IPS-20b (cell line): ENCODE measurements around the gene CENPH.
"Not testable (repeated sequence)": the region's sequence is repeated elsewhere in the genome, so short reads cannot be mapped to it uniquely, and the experiment has no call there.

Experiments used
- H3K27ac ChIP-seq: one replicate; pipeline ENCODE4 v1.5.1; 2013; ENCODE audit warnings: low read length
- H3K27me3 ChIP-seq: 2 replicates; pipeline ENCODE4 v1.6.1; 2013; ENCODE audit warnings: mild to moderate bottlenecking, low read length, inconsistent platforms; ENCODE audit not compliant: insufficient read depth
- H3K36me3 ChIP-seq: 2 replicates; pipeline ENCODE4 v1.6.1; 2013; ENCODE audit warnings: low read depth, mild to moderate bottlenecking, inconsistent platforms, low read length, moderate library complexity; ENCODE audit not compliant: insufficient read depth
- H3K4me1 ChIP-seq: 2 replicates; pipeline ENCODE4 v1.6.1; 2013; ENCODE audit warnings: mild to moderate bottlenecking, control low read depth, inconsistent platforms, low read length, moderate library complexity; ENCODE audit not compliant: insufficient read depth
- H3K4me3 ChIP-seq: 2 replicates; pipeline ENCODE4 v1.5.1; 2013; ENCODE audit warnings: mild to moderate bottlenecking, low read length, inconsistent platforms
- H3K9ac ChIP-seq: 2 replicates; pipeline ENCODE4 v1.6.1; 2013; ENCODE audit warnings: low read depth, mild to moderate bottlenecking, inconsistent platforms, low read length, moderate library complexity
- H3K9me3 ChIP-seq: 2 replicates; pipeline ENCODE4 v1.6.1; 2013; ENCODE audit warnings: mild to moderate bottlenecking, low read depth, low read length, inconsistent platforms; ENCODE audit not compliant: insufficient read depth

CENPH gene

GRCh38 chr5:69167493-69167855 lies 21.9 kb upstream of the CENPH start:
- Histone ChIP-seq H3K27ac (peak overlapping the region; percentile 88), H3K36me3 (peaks cover 48% of the 10 kb centered on the region), H3K4me1 (peaks cover 11% of the 10 kb centered on the region; the same call in 1 of the 2 replicates), H3K4me3 (peak overlapping the region; percentile 92), H3K9me3 (no peaks in the 10 kb centered on the region), H3K27me3 (no peaks in the 10 kb centered on the region), H3K9ac (peak overlapping the region; percentile 100)

GRCh38 chr5:69167929-69168328 lies 21.5 kb upstream of the CENPH start:
- Histone ChIP-seq H3K36me3 (peaks cover 52% of the 10 kb centered on the region), H3K4me1 (peaks cover 11% of the 10 kb centered on the region; the same call in 1 of the 2 replicates), H3K27ac (no peak overlapping the region)

GRCh38 chr5:69170495-69170894 lies 18.9 kb upstream of the CENPH start:
- Histone ChIP-seq H3K4me3 (no peak overlapping the region), H3K9ac (no peak overlapping the region), H3K36me3 (peaks cover 78% of the 10 kb centered on the region), H3K27me3 (no peaks in the 10 kb centered on the region), H3K9me3 (no peaks in the 10 kb centered on the region), H3K27ac (no peak overlapping the region), H3K4me1 (peaks cover 11% of the 10 kb centered on the region; the same call in 1 of the 2 replicates)

More at GRCh38 chr5:69167929-69168328, 21.5 kb upstream of the CENPH start:
- Histone ChIP-seq H3K27me3 (no peaks in the 10 kb centered on the region), H3K9me3 (no peaks in the 10 kb centered on the region), H3K4me3 (peak overlapping the region; percentile 92), H3K9ac (peak overlapping the region; percentile 100)

GRCh38 chr5:69170969-69171368 lies 18.4 kb upstream of the CENPH start:
- no peaks in the 10 kb centered on the region for H3K9me3 ChIP-seq
- H3K4me3 ChIP-seq: no peak overlapping the region
- no peak overlapping the region for H3K27ac ChIP-seq
- H3K4me1 ChIP-seq: peaks cover 11% of the 10 kb centered on the region; the same call in 1 of the 2 replicates
- H3K27me3 ChIP-seq: no peaks in the 10 kb centered on the region
- no peak overlapping the region for H3K9ac ChIP-seq
- peaks cover 83% of the 10 kb centered on the region for H3K36me3 ChIP-seq

- H3K27ac ChIP-seq, H3K9ac ChIP-seq, H3K27me3 ChIP-seq, H3K9me3 ChIP-seq, H3K4me1 ChIP-seq, H3K4me3 ChIP-seq: not testable (repeated sequence)
- H3K36me3 ChIP-seq: peaks cover 19% of the 10 kb centered on the region
Measured at GRCh38 chr5:69181659-69182293, 7.6 kb upstream of the CENPH start.

- H3K9ac ChIP-seq: no peak overlapping the region
Measured at GRCh38 chr5:69184621-69185020, 4.8 kb upstream of the CENPH start.

DNA sequence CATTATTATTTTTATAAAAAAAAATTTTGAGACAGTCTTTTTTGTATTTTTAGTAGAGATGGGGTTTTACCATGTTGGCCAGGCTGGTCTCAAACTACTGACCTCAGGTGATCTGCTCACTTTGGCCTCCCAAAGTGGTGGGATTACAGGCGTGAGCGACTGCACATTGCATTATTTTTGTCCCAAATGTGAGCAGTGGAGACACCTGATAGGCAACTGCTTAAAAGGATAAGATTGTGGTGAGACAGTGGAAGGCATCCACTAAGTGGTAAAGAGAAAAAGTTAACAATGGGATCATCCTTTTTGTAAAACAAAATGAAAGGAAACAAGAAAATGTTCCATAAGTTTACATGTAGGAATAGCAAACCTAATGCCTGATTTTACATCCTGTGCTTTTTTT lies 2.0 kb upstream of the CENPH start:
- Histone ChIP-seq H3K27me3 (no peaks in the 10 kb centered on the region), H3K36me3 (peaks cover 9% of the 10 kb centered on the region), H3K9me3 (no peaks in the 10 kb centered on the region), H3K4me3 (no peak overlapping the region), H3K27ac (no peak overlapping the region), H3K4me1 (0 out of 2 replicates have a peak, but pooled peaks cover 4% of the 10 kb centered on the region), H3K9ac (no peak overlapping the region)

More at GRCh38 chr5:69184621-69185020, 4.8 kb upstream of the CENPH start:
- Histone ChIP-seq H3K36me3 (no peaks in the 10 kb centered on the region), H3K27me3 (no peaks in the 10 kb centered on the region), H3K27ac (no peak overlapping the region), H3K4me1 (no peaks in the 10 kb centered on the region), H3K9me3 (no peaks in the 10 kb centered on the region), H3K4me3 (no peak overlapping the region)

DNA sequence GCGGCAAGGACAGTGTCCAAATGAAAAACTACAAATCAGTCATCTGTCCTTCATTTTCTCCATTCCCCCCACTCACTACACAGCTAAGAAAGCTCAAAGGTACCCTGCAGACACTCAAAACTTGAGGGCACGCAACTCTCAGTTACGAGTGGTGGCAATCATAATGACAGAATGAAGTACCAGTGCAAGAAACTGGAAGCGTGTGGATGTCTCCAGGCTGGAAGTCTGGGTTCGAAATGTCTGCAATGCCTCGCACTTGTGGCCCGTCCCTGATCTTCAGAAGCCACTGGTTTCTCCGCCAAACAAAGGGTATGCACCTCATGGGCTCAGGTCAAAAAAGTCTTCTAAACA lies 597 bp upstream of the CENPH start:
- peak overlapping the region; percentile 26 for H3K27ac ChIP-seq
- H3K36me3 ChIP-seq: peaks cover 21% of the 10 kb centered on the region
- H3K4me1 ChIP-seq: 0 out of 2 replicates have a peak, but pooled peaks cover 4% of the 10 kb centered on the region
- peak overlapping the region; percentile 93; the same call in 1 of the 2 replicates for H3K9ac ChIP-seq
- no peaks in the 10 kb centered on the region for H3K9me3 ChIP-seq
- H3K4me3 ChIP-seq: peak overlapping the region; percentile 84
- no peaks in the 10 kb centered on the region for H3K27me3 ChIP-seq

DNA sequence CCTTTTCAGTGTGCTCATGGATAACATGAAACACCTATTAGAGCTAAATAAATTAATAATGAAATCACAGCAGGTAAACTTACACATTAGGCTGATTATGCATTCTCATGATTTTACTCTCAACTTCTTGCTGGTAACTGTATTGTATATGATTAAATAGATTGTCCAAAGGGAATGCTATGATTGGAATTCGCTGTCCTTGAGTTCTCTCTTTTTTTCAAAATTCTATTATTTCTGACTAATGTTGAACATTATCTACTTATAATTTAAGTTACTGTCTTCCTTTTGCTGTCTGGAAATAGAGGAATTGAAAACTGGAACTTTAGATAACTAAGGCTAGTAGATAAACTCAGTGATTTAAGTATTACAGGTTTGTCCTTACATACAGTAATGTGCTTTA lies 13.1 kb downstream of the CENPH start:
- peaks cover 78% of the 10 kb centered on the region for H3K36me3 ChIP-seq
- H3K4me1 ChIP-seq: no peaks in the 10 kb centered on the region
- no peak overlapping the region for H3K27ac ChIP-seq
- H3K4me3 ChIP-seq: no peak overlapping the region
- no peaks in the 10 kb centered on the region for H3K27me3 ChIP-seq
- H3K9me3 ChIP-seq: no peaks in the 10 kb centered on the region
- H3K9ac ChIP-seq: no peak overlapping the region

GRCh38 chr5:69206528-69207190 lies 17.3 kb downstream of the CENPH start:
- H3K27ac ChIP-seq: no peak overlapping the region
- H3K4me3 ChIP-seq: no peak overlapping the region
- no peaks in the 10 kb centered on the region for H3K27me3 ChIP-seq
- H3K36me3 ChIP-seq: peaks cover 83% of the 10 kb centered on the region
- no peak overlapping the region for H3K9ac ChIP-seq
- H3K4me1 ChIP-seq: no peaks in the 10 kb centered on the region
- H3K9me3 ChIP-seq: no peaks in the 10 kb centered on the region

DNA sequence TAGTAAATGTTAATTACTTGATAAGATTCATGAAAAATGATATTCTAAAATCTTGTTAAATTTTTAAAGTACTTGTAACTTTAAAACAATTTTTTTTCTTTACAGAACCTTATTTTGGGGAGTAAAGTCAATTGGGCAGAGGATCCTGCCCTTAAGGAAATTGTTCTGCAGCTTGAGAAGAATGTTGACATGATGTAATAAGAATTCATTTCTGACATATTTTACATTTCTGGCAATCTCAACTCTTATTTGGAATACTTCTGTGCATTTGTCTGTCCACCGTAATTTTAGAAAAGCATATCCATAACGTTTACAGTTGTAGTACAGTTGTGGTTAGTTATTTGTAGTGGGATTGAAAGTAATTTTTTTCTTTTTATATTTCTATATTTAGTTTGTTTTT lies 20.2 kb downstream of the CENPH start:
- no peak overlapping the region for H3K4me3 ChIP-seq
- no peak overlapping the region for H3K27ac ChIP-seq
- peaks cover 69% of the 10 kb centered on the region for H3K36me3 ChIP-seq
- no peaks in the 10 kb centered on the region for H3K4me1 ChIP-seq
- H3K9ac ChIP-seq: no peak overlapping the region
- H3K27me3 ChIP-seq: no peaks in the 10 kb centered on the region
- H3K9me3 ChIP-seq: no peaks in the 10 kb centered on the region

GRCh38 chr5:69211200-69211599 lies 21.8 kb downstream of the CENPH start:
- Histone ChIP-seq H3K27ac (no peak overlapping the region), H3K4me3 (no peak overlapping the region), H3K9ac (no peak overlapping the region), H3K4me1 (no peaks in the 10 kb centered on the region), H3K36me3 (peaks cover 56% of the 10 kb centered on the region), H3K9me3 (no peaks in the 10 kb centered on the region), H3K27me3 (no peaks in the 10 kb centered on the region)
